ENCODE measurements around the gene CUL9.

- TF ChIP-seq PPARA (CRISPR knock-in tag; IDR thresholded peaks at IDR 0.05; ENCODE audit: borderline replicate concordance) (no peak), ZNF8 (CRISPR knock-in tag; IDR thresholded peaks at IDR 0.05) (no peak), ZNF70 (CRISPR knock-in tag; IDR thresholded peaks at IDR 0.05) (no peak)
Measured at GRCh38 chr6:43203029-43203717, 21.2 kb downstream of the CUL9 start.
